DND-41 (cell line): ENCODE results near the gene PCDHA7.

Source experiments
- CTCF ChIP-seq: IDR thresholded peaks from 2 replicates; pipeline ENCODE4 v1.5.1; 2012; ENCODE audit warnings: borderline replicate concordance, low read length, moderate library complexity, mild to moderate bottlenecking; ENCODE audit not compliant: poor library complexity, severe bottlenecking; ENCODE audit errors: extremely low read depth
- EZH2 ChIP-seq: IDR thresholded peaks from 3 replicates; pipeline ENCODE4 v1.6.1; 2012; ENCODE audit warnings: borderline replicate concordance, low read depth, mild to moderate bottlenecking, moderate library complexity, low read length, inconsistent platforms; ENCODE audit not compliant: severe bottlenecking

DNA sequence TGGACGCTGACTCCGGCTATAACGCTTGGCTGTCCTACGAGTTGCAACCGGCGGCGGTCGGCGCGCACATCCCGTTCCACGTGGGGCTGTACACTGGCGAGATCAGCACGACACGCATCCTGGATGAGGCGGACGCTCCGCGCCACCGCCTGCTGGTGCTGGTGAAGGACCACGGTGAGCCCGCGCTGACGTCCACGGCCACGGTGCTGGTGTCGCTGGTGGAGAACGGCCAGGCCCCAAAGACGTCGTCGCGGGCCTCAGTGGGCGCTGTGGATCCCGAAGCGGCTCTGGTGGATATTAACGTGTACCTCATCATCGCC, 43.2 kb downstream of the PCDHA7 start:
- TF ChIP-seq CTCF (no peak), EZH2 (no peak)
